GM19455 (cell line): ENCODE results near the gene TSPOAP1.

Source experiments
- ATAC-seq: cut with Tn5 transposase; IDR thresholded peaks from one replicate; pipeline ENCODE4 v1.9.1; 2021; ENCODE audit not compliant: unreplicated experiment

Gene TSPOAP1

GRCh38 chr17:58265271-58265670, 63.3 kb downstream of the TSPOAP1 start:
- ATAC-seq = no peak

DNA sequence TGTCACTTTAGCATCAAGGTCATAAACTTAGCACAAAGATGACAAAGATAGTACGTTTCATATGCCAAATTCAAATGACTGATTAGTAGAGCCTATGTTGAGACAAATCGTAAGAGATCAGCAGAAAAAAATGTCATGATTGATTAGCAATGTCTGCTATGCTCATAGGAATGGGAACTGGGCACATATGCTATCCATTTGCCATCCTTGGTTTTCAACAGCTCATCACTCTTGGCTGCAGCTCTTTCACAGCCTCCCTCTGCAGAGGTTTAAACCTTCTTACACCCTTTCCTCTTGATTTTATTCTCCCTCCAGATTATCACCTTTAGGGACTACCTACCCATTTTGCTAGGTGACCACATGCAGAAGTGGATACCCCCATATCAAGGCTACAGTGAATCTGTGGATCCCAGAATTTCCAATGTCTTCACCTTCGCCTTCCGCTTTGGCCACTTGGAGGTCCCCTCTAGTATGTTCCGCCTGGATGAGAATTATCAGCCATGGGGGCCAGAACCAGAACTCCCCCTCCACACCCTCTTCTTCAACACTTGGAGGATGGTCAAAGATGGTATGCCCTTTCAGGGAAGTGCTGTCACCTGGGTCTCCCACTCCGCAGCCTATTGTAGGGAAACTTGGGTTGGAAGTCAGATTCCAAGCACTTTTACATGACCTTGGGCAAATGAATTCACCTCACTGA, 64.0 kb downstream of the TSPOAP1 start:
- no peak for ATAC-seq

DNA sequence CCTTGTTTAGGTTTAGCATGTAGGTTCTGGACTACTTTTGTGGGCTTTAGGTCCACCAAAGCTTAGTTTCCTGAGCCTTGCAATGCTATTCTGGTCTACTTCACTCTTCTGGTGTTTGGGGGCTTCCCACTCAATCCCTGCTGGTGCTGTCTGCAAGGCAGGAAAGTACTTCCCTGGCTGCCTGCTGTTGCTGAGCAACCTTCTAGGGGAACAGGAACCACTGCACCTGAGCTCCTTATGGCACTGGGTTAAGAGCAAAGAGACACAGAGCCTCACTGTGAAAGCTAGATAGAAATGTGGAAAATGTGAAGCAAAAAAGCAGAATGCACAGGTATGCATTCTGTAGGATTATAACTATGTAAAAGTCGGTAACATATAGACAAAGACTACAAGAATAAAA, 64.8 kb downstream of the TSPOAP1 start:
- ATAC-seq = no peak

DNA sequence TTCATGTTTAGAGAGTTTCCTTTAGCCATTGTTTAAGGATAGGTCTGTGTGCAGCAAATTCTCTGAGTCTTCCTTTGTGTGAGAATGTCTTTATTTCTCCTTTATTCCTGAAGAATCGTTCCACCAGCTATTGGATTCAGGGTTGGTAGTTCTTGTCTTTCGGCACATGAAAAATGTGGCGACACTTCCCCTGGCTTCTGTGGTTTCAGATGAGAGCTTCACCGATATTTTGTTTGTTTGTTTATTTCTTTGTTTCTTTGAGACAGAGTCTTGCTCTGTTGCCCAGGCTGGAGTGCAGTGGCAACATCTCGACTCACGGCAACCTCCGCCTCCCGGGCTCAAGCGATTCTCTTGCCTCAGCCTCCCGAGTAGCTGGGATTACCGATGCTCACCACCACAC, 66.4 kb downstream of the TSPOAP1 start:
- no peak for ATAC-seq

DNA sequence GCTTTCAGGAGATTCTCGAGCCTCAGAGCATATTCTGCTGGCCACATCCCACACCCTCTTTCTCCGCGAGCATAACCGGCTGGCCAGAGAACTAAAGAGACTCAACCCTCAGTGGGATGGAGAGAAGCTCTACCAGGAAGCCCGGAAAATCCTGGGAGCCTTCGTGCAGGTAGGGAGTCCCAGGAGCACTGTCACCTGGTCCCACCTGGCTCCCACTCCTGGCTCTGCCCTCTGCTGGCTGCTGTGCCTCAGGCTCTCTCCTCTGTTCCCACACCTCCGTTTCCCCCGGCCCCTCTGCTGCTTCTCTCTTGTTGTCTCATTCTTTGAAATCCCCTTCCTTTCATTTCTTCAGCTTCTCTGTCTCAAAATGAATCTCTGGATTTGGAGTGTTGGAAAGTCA, 73.8 kb downstream of the TSPOAP1 start:
- ATAC-seq = no peak

- no peak for ATAC-seq
These were observed 75.5 kb downstream of the TSPOAP1 start for GRCh38 chr17:58253082-58253481.

GRCh38 chr17:58252141-58252540, 76.5 kb downstream of the TSPOAP1 start:
- no peak for ATAC-seq
